K562 (cell line): Measurements from ENCODE around the gene MESP1.

ENCODE experiments used
- CBX5 ChIP-seq: IDR thresholded peaks from 2 replicates; pipeline ENCODE4 v1.6.1; 2014; ENCODE audit warnings: low read depth, borderline replicate concordance
- CHD1 ChIP-seq: fragments of 200-600 bp; sonication (generic); IDR thresholded peaks from one replicate; pipeline ENCODE4 v1.6.1; 2012; ENCODE audit warnings: mild to moderate bottlenecking, moderate library complexity, low read length, inconsistent platforms
- RCOR1 ChIP-seq, 2 experiments: IDR thresholded peaks; 2 replicates each; pipeline ENCODE4 v1.6.1; 2012; ENCODE audit warnings: low read depth in 2 of 2, low read length in 2 of 2, borderline replicate concordance in 1 of 2, improper control_type of control experiment in 1 of 2
- TF ChIP-seq, protein P1 (sequence below): fragments of 250-450 bp; sonication (Bioruptor Pico); IDR thresholded peaks from 2 replicates; pipeline ENCODE4 v1.5.0; 2020; ENCODE audit warnings: mild to moderate bottlenecking, borderline replicate concordance
- TF ChIP-seq, protein P2 (sequence below): sonication (generic); formaldehyde crosslinking; IDR thresholded peaks from 2 replicates; pipeline ENCODE4 v1.5.0; 2020; ENCODE audit warnings: missing genetic modification reagents

DNA sequence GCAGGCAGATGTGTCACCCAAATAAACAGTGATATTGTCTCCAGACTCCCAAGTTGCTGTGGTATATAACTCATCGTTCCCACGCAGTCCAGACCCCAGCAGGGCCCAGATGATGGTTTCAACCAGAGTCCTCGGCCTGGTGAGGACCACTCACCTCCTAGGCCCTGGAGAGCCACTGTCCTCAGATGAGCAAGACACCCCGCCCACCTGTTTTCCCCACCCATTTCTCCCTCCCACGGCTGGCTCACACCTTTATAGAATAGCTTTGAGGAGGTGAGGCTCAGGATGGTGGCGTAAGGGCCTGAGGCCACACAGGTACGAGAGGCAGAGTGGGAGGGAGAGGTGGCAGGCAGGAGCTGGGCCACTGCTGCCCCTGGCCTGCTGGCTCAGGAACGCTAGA lies 7.5 kb downstream of the MESP1 start:
- no peak for TF ChIP-seq CHD1
- TF ChIP-seq, protein P1, sequence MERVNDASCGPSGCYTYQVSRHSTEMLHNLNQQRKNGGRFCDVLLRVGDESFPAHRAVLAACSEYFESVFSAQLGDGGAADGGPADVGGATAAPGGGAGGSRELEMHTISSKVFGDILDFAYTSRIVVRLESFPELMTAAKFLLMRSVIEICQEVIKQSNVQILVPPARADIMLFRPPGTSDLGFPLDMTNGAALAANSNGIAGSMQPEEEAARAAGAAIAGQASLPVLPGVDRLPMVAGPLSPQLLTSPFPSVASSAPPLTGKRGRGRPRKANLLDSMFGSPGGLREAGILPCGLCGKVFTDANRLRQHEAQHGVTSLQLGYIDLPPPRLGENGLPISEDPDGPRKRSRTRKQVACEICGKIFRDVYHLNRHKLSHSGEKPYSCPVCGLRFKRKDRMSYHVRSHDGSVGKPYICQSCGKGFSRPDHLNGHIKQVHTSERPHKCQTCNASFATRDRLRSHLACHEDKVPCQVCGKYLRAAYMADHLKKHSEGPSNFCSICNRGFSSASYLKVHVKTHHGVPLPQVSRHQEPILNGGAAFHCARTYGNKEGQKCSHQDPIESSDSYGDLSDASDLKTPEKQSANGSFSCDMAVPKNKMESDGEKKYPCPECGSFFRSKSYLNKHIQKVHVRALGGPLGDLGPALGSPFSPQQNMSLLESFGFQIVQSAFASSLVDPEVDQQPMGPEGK (CRISPR knock-in tag), result no peak
- TF ChIP-seq, protein P2, sequence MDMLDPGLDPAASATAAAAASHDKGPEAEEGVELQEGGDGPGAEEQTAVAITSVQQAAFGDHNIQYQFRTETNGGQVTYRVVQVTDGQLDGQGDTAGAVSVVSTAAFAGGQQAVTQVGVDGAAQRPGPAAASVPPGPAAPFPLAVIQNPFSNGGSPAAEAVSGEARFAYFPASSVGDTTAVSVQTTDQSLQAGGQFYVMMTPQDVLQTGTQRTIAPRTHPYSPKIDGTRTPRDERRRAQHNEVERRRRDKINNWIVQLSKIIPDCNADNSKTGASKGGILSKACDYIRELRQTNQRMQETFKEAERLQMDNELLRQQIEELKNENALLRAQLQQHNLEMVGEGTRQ (CRISPR knock-in tag), result no peak
- no peak for TF ChIP-seq CBX5
- no peak for TF ChIP-seq RCOR1 (IDR thresholded peaks at IDR 0.05; ENCODE audit: borderline replicate concordance in 1 of 2, low read depth in 2 of 2, low read length in 2 of 2)
